ENCODE results near the gene SPDYC.
"Not testable (repeated sequence)": the region's sequence is repeated elsewhere in the genome, so short reads cannot be mapped to it uniquely, and the experiment has no call there.

Gene SPDYC

GRCh38 chr11:65132988-65133700 is 36.9 kb upstream of the SPDYC start:
- peak overlapping the region in 17 of 21 experiments; percentile 10 to 100 (median 98) for H3K27ac ChIP-seq
- peak overlapping the region; percentile 72 to 97 (median 92) for H3K4me3 ChIP-seq

GRCh38 chr11:65133724-65134123 is 36.3 kb upstream of the SPDYC start:
- H3K4me3 ChIP-seq = peak overlapping the region; percentile 72 to 97 (median 92)

GRCh38 chr11:65134240-65134951 is 35.6 kb upstream of the SPDYC start, which contains the start of gene SYVN1:
Gene SYVN1 (minus strand): TSS chr11:65134519. CDS start chr11:65133601, 918 bp downstream.
- H3K4me3 ChIP-seq = peak within 1 kb of the TSS; percentile 72 to 97 (median 92)
- H3K27ac ChIP-seq = peak within 1 kb of the TSS; percentile 76 to 100 (median 98)

More at GRCh38 chr11:65133724-65134123, 36.3 kb upstream of the SPDYC start:
- peak overlapping the region in 20 of 21 experiments; percentile 93 to 100 (median 98) for H3K27ac ChIP-seq

- peak overlapping the region; percentile 72 to 97 (median 92) for H3K4me3 ChIP-seq
- peak overlapping the region; percentile 76 to 100 (median 98) for H3K27ac ChIP-seq
These were observed 34.9 kb upstream of the SPDYC start for GRCh38 chr11:65134952-65135632.

GRCh38 chr11:65135633-65136145 is 34.3 kb upstream of the SPDYC start:
- H3K27ac ChIP-seq = peak overlapping the region in 19 of 21 experiments; percentile 93 to 100 (median 99)
- peak overlapping the region; percentile 72 to 97 (median 92) for H3K4me3 ChIP-seq

- no peak overlapping the region for H3K27ac ChIP-seq
- no peak overlapping the region for H3K4me3 ChIP-seq
These were observed 33.4 kb upstream of the SPDYC start for GRCh38 chr11:65136515-65137096.

- H3K4me3 ChIP-seq = no peak overlapping the region
These were observed 28.0 kb upstream of the SPDYC start for GRCh38 chr11:65141896-65142494.

GRCh38 chr11:65147352-65148075 is 22.5 kb upstream of the SPDYC start:
- Histone ChIP-seq H3K4me3 (no peak overlapping the region), H3K27ac (no peak overlapping the region)

More at GRCh38 chr11:65141896-65142494, 28.0 kb upstream of the SPDYC start:
- H3K27ac ChIP-seq = no peak overlapping the region

- Histone ChIP-seq H3K4me3 (no peak overlapping the region), H3K27ac (no peak overlapping the region)
These were observed 21.4 kb upstream of the SPDYC start for GRCh38 chr11:65148657-65149056.

- H3K27ac ChIP-seq = peak overlapping the region in 10 of 21 experiments; percentile 1 to 56 (median 32)
These were observed 19.9 kb upstream of the SPDYC start for GRCh38 chr11:65150131-65150508.

GRCh38 chr11:65150509-65151299 is 19.3 kb upstream of the SPDYC start:
- peak overlapping the region in 15 of 21 experiments; percentile 1 to 62 (median 38) for H3K27ac ChIP-seq
- no peak overlapping the region for H3K4me3 ChIP-seq

More at GRCh38 chr11:65150131-65150508, 19.9 kb upstream of the SPDYC start:
- not testable (repeated sequence) for H3K4me3 ChIP-seq

- no peak overlapping the region for H3K4me3 ChIP-seq
- peak overlapping the region in 9 of 21 experiments; percentile 9 to 62 (median 46) for H3K27ac ChIP-seq
These were observed 18.6 kb upstream of the SPDYC start for GRCh38 chr11:65151331-65151899.

GRCh38 chr11:65152122-65152521 is 17.9 kb upstream of the SPDYC start:
- Histone ChIP-seq H3K4me3 (no peak overlapping the region), H3K27ac (peak overlapping the region in 1 of 21 experiments; percentile 58)

- Histone ChIP-seq H3K27ac (no peak overlapping the region), H3K4me3 (no peak overlapping the region)
These were observed 13.8 kb upstream of the SPDYC start for GRCh38 chr11:65156256-65156655.

- Histone ChIP-seq H3K4me3 (no peak overlapping the region), H3K27ac (no peak overlapping the region)
These were observed 13.1 kb upstream of the SPDYC start for GRCh38 chr11:65156926-65157325.

GRCh38 chr11:65157336-65157735 is 12.7 kb upstream of the SPDYC start:
- no peak overlapping the region for H3K4me3 ChIP-seq
- no peak overlapping the region for H3K27ac ChIP-seq

GRCh38 chr11:65159012-65159411 is 11.0 kb upstream of the SPDYC start:
- H3K27ac ChIP-seq = no peak overlapping the region
- no peak overlapping the region for H3K4me3 ChIP-seq
